HG03139 (cell line): ENCODE data around the gene SFTPA1.
"Not testable (repeated sequence)": the region's sequence is repeated elsewhere in the genome, so short reads cannot be mapped to it uniquely, and the experiment has no call there.

ENCODE experiments used
- ATAC-seq: cut with Tn5 transposase; IDR thresholded peaks from one replicate; pipeline ENCODE4 v1.9.1; 2021; ENCODE audit not compliant: unreplicated experiment

SFTPA1 gene

GRCh38 chr10:79608505-79609375, 2.0 kb upstream of the SFTPA1 start:
- no peak for ATAC-seq

- not testable (repeated sequence) for ATAC-seq
Measured at GRCh38 chr10:79611193-79611976, 646 bp downstream of the SFTPA1 start.

- no peak for ATAC-seq
Measured at GRCh38 chr10:79615577-79615976, 4.8 kb downstream of the SFTPA1 start.

- no peak for ATAC-seq
Measured at GRCh38 chr10:79616164-79616563, 5.4 kb downstream of the SFTPA1 start.

- not testable (repeated sequence) for ATAC-seq
Measured at GRCh38 chr10:79623663-79624062, 12.9 kb downstream of the SFTPA1 start.

- ATAC-seq: no peak
Measured at GRCh38 chr10:79627075-79627474, 16.3 kb downstream of the SFTPA1 start.

GRCh38 chr10:79628083-79628482, 17.3 kb downstream of the SFTPA1 start:
- ATAC-seq: no peak

GRCh38 chr10:79628988-79629954, 18.5 kb downstream of the SFTPA1 start:
- no peak for ATAC-seq

- no peak for ATAC-seq
Measured at GRCh38 chr10:79629955-79630327, 19.2 kb downstream of the SFTPA1 start.

GRCh38 chr10:79636654-79637199, 26.0 kb downstream of the SFTPA1 start:
- not testable (repeated sequence) for ATAC-seq

GRCh38 chr10:79638318-79638717, 27.6 kb downstream of the SFTPA1 start:
- ATAC-seq: no peak

GRCh38 chr10:79652695-79653094, 42.0 kb downstream of the SFTPA1 start:
- ATAC-seq: not testable (repeated sequence)

GRCh38 chr10:79663287-79663686, 52.5 kb downstream of the SFTPA1 start:
- ATAC-seq: not testable (repeated sequence)

- not testable (repeated sequence) for ATAC-seq
Measured at GRCh38 chr10:79664686-79665085, 53.9 kb downstream of the SFTPA1 start.
